ENCODE measurements around the gene CATSPERZ. TPM values are rescaled to one million over a fixed set of nuclear protein-coding genes. Genes with fewer than 3 reads are reported as not detected.

Gene CATSPERZ
- total RNA-seq, 1 donor from 2014 or later = not detected

GRCh38 chr11:64327375-64327774 lies 27.2 kb downstream of the CATSPERZ start:
- intact Hi-C loops (cut with micrococcal nuclease) = no loop called here
- no peak overlapping the region for H3K27ac Mint-ChIP-seq

GRCh38 chr11:64327993-64328392 lies 27.8 kb downstream of the CATSPERZ start:
- peaks cover 1% of the 10 kb centered on the region for H3K9me3 Mint-ChIP-seq
- TF ChIP-seq CTCF (IDR thresholded peaks at IDR 0.05) = no peak
- intact Hi-C loops (cut with micrococcal nuclease) = no loop called here
- POLR2A ChIA-PET = interaction anchor here (0.7 to 1.4 kb wide), 2 partner anchors 10 to 346 kb away, joined by 5 to 7 read pairs; partner anchors contain the start of genes PRDX5 and TRMT112
- DNase-seq (no peak), ATAC-seq (ENCODE audit: low read depth) (no peak)
- H3K27ac Mint-ChIP-seq = no peak overlapping the region
- no peaks in the 10 kb centered on the region for H3K36me3 Mint-ChIP-seq (ENCODE audit: low read depth)
- CTCF ChIA-PET = interaction anchor here (1.5 kb wide), 1 partner anchor 10 kb away, joined by 7 read pairs; the partner anchor contains the start of gene PRDX5
- H3K27me3 Mint-ChIP-seq = no peaks in the 10 kb centered on the region
- H3K4me3 Mint-ChIP-seq = no peak overlapping the region
- peaks cover 11% of the 10 kb centered on the region for H3K4me1 Mint-ChIP-seq

More at GRCh38 chr11:64327375-64327774, 27.2 kb downstream of the CATSPERZ start:
- Mint-ChIP-seq H3K4me1 (peaks cover 11% of the 10 kb centered on the region), H3K36me3 (ENCODE audit: low read depth) (no peaks in the 10 kb centered on the region), H3K9me3 (peaks cover 1% of the 10 kb centered on the region), H3K27me3 (no peaks in the 10 kb centered on the region), H3K4me3 (no peak overlapping the region)
- no peak for TF ChIP-seq CTCF (IDR thresholded peaks at IDR 0.05)
- DNase-seq (no peak), ATAC-seq (ENCODE audit: low read depth) (no peak)
- ChIA-PET POLR2A (interaction anchor here (1.4 kb wide), 1 partner anchor 10 kb away, joined by 5 read pairs; the partner anchor contains the start of genes PRDX5 and TRMT112), CTCF (interaction anchor here (1.5 kb wide), 1 partner anchor 9 kb away, joined by 7 read pairs; the partner anchor contains the start of gene PRDX5)

- H3K27ac Mint-ChIP-seq = no peak overlapping the region
Observed at GRCh38 chr11:64330888-64331287, 30.7 kb downstream of the CATSPERZ start.

GRCh38 chr11:64331569-64332371 lies 31.6 kb downstream of the CATSPERZ start:
- Mint-ChIP-seq H3K4me3 (peak overlapping the region; percentile 2), H3K36me3 (ENCODE audit: low read depth) (peaks cover 2% of the 10 kb centered on the region), H3K27me3 (no peaks in the 10 kb centered on the region), H3K27ac (peak overlapping the region; percentile 5), H3K9me3 (peaks cover under 1% of the 10 kb centered on the region), H3K4me1 (peaks cover 35% of the 10 kb centered on the region)
- TF ChIP-seq CTCF (IDR thresholded peaks at IDR 0.05) = no peak
- ATAC-seq (ENCODE audit: low read depth) = peak; percentile 32
- intact Hi-C loops (cut with micrococcal nuclease) = loop anchor here (1.0 kb wide), 1 partner anchor 13 kb away; the partner anchor contains the start of gene PRDX5
- DNase-seq = peak; percentile 52
- CTCF ChIA-PET = interaction anchor here (0.6 to 3.4 kb wide), 11 partner anchors 8 to 357 kb away, joined by 3 to 56 read pairs (median 6); partner anchors contain the start of genes CCDC88B, ESRRA, PRDX5 and TRMT112
- POLR2A ChIA-PET = interaction anchor here (0.5 to 3.1 kb wide), 7 partner anchors 9 to 90 kb away, joined by 5 to 77 read pairs (median 11); partner anchors contain the start of genes CCDC88B, ESRRA, FKBP2 and PRDX5

More at GRCh38 chr11:64330888-64331287, 30.7 kb downstream of the CATSPERZ start:
- ATAC-seq (ENCODE audit: low read depth) (no peak), DNase-seq (no peak)
- no peak overlapping the region for H3K4me3 Mint-ChIP-seq
- H3K4me1 Mint-ChIP-seq = peaks cover 27% of the 10 kb centered on the region
- no peak for TF ChIP-seq CTCF (IDR thresholded peaks at IDR 0.05)
- POLR2A ChIA-PET = interaction anchor here (0.8 to 3.1 kb wide), 4 partner anchors 10 to 89 kb away, joined by 5 to 77 read pairs (median 14); partner anchors contain the start of genes CCDC88B, FKBP2, PRDX5 and TRMT112
- no peaks in the 10 kb centered on the region for H3K27me3 Mint-ChIP-seq
- intact Hi-C loops (cut with micrococcal nuclease) = loop anchor here (1.0 kb wide), 1 partner anchor 13 kb away; the partner anchor contains the start of gene PRDX5
- H3K9me3 Mint-ChIP-seq = peaks cover 1% of the 10 kb centered on the region
- CTCF ChIA-PET = interaction anchor here (0.6 to 3.4 kb wide), 10 partner anchors 9 to 126 kb away, joined by 3 to 56 read pairs (median 6); partner anchors contain the start of genes CCDC88B, ESRRA, PRDX5 and TRMT112
- peaks cover 2% of the 10 kb centered on the region for H3K36me3 Mint-ChIP-seq (ENCODE audit: low read depth)

Measured in activated B cell treated with CpG ODN at 0.5 μM for 24 hours (primary cell).